ENCODE data around the gene HEYL.
A peak's percentile ranks its signal among the peaks of the same experiment; 100 is the strongest.

The HEYL gene

DNA sequence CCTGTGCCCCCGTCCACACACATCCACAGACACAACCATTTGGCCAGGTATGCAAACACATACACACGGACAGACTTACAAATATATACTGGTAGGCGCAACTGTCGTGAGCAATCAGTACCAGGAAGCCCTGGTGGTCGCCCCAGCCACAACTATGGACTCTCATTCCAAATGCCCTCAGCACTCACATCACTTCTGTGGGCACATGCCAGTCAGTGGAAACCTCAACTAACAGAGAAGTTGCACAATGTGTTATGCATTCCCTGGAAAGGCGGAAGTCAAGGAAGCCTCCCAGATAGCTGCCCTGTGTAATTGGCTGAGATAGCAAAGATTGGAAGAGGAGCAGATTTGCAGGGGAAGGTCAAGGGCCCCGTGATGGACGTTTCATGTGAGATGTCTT, 1.4 kb upstream of the HEYL start:
- intact Hi-C loops (cut with micrococcal nuclease): no loop called here
- Mint-ChIP-seq H3K4me3 (no peak overlapping the region), H3K27me3 (peaks cover 38% of the 10 kb centered on the region), H3K9me3 (peaks cover 12% of the 10 kb centered on the region), H3K36me3 (ENCODE audit: low read depth) (no peaks in the 10 kb centered on the region), H3K27ac (no peak overlapping the region), H3K4me1 (ENCODE audit: low read depth) (peaks cover 11% of the 10 kb centered on the region)

DNA sequence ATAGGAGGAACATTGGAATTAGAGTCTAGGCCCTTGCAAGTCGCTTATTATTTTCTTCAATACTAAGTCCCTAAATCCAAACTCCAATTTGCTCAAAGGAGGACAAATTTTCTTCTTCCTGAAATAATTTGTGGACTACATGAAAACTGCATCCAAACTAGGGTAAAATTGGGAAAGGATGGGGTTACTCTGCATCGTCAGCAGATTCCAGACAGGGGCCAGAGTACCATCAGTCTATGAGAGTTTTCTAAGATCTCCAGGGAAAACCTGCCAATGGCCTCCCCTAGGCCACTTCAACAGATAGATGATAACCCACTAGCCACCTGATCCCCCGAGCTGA, 508 bp downstream of the HEYL start:
- Mint-ChIP-seq H3K9me3 (peaks cover 7% of the 10 kb centered on the region), H3K27me3 (peaks cover 39% of the 10 kb centered on the region), H3K4me3 (peak overlapping the region; percentile 74), H3K4me1 (ENCODE audit: low read depth) (peaks cover 11% of the 10 kb centered on the region), H3K36me3 (ENCODE audit: low read depth) (no peaks in the 10 kb centered on the region), H3K27ac (no peak overlapping the region)
- intact Hi-C loops (cut with micrococcal nuclease): no loop called here

DNA sequence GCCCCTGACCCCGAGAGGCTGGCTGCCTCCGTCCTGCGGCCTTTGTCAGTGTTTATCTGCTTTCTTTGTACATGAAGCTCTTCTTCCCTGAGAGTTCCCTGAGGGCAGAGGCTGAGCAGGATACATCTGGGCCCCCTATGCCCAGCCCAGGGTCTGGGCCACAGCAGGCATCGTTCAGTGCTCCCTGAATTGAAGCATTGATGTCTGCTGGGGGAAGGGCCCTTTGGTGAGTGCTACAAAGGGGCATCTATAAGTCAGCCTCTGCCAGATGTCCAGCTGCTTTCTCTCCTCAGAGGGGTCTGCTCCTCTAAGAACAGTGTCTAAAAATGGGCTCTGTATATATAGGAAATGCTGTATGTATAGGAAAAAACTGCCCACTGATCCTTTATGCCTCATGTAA, 2.1 kb downstream of the HEYL start:
- Mint-ChIP-seq H3K4me1 (ENCODE audit: low read depth) (peaks cover 11% of the 10 kb centered on the region), H3K4me3 (no peak overlapping the region), H3K9me3 (no peaks in the 10 kb centered on the region), H3K27ac (no peak overlapping the region), H3K36me3 (ENCODE audit: low read depth) (no peaks in the 10 kb centered on the region), H3K27me3 (peaks cover 39% of the 10 kb centered on the region)
- intact Hi-C loops (cut with micrococcal nuclease): no loop called here

DNA sequence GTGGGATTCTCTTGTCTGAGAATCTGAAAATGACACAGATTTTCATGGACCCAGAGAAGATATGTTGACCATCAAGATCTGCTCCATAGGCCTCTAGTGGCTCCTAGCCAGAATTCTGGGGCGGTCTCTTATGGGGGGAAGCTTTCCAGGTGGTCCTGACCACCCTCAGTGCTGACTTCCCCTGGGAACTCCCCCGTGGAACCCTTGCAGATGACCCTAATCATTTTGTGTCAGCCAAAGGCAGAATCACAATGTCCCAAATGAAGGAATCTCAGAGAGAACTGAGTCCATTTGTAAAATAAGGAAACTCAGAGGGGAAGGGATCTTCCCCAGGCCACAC, 3.6 kb downstream of the HEYL start:
- intact Hi-C loops (cut with micrococcal nuclease): no loop called here
- Mint-ChIP-seq H3K9me3 (no peaks in the 10 kb centered on the region), H3K4me1 (ENCODE audit: low read depth) (peaks cover 7% of the 10 kb centered on the region), H3K27ac (no peak overlapping the region), H3K4me3 (no peak overlapping the region), H3K36me3 (ENCODE audit: low read depth) (no peaks in the 10 kb centered on the region), H3K27me3 (peaks cover 37% of the 10 kb centered on the region)

DNA sequence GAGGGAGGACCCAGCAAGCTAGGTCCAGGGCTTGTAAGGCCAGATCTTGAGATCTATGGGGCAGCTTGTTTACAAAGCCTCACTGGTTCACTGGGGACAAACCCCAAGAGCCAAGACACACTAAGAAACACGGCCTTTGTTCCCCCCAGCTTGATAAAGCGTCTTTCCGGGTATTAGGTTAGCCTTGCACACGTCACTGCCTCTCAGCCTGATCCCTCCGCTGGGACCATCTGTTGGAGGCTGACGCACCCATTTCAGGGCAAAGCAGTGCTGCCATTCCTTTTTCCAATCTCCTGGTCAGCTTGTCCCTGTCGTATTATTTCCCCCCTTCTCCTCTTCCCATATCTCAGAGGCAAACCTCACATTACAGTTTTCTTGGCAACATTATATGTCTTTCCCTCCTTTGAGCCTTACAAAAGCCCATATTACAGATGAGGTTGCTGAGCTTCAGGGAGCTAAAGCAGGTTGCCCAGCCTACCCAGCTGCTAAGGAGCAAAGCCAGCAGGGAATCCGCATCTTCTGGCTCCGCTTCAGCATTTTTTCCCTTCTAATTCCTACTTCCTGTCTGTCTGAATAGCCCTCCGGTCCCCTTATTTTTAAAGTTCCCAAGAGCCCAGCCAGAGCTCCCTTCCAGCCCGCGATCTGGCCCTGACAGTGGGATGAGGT, 4.1 kb downstream of the HEYL start:
- Mint-ChIP-seq H3K27me3 (peaks cover 33% of the 10 kb centered on the region), H3K9me3 (no peaks in the 10 kb centered on the region), H3K4me1 (ENCODE audit: low read depth) (peaks cover 9% of the 10 kb centered on the region), H3K36me3 (ENCODE audit: low read depth) (no peaks in the 10 kb centered on the region), H3K4me3 (no peak overlapping the region), H3K27ac (no peak overlapping the region)
- intact Hi-C loops (cut with micrococcal nuclease): no loop called here

DNA sequence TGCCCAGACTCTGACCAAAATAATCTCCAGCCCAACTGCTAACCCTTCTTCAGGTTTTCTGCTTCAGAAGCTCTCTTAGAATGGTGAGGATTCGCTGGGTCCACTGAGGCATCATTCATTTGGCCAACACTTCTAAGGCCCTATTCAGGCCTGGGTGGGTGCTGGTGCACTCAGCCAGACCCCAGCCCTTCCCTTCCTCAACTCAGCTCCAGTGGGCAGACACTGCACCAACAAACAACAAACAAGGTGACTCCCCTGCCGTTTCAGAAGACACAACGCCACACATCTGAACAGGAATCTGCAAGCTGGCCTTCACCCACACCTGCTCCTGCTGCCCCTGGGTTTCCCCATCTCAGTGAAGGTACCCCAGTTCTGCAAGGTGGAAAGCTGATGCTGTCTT, 6.0 kb downstream of the HEYL start:
- peaks cover 6% of the 10 kb centered on the region for H3K4me1 Mint-ChIP-seq (ENCODE audit: low read depth)
- intact Hi-C loops (cut with micrococcal nuclease): no loop called here
- H3K9me3 Mint-ChIP-seq: no peaks in the 10 kb centered on the region
- no peaks in the 10 kb centered on the region for H3K36me3 Mint-ChIP-seq (ENCODE audit: low read depth)
- H3K4me3 Mint-ChIP-seq: no peak overlapping the region
- no peak overlapping the region for H3K27ac Mint-ChIP-seq
- peaks cover 17% of the 10 kb centered on the region for H3K27me3 Mint-ChIP-seq

DNA sequence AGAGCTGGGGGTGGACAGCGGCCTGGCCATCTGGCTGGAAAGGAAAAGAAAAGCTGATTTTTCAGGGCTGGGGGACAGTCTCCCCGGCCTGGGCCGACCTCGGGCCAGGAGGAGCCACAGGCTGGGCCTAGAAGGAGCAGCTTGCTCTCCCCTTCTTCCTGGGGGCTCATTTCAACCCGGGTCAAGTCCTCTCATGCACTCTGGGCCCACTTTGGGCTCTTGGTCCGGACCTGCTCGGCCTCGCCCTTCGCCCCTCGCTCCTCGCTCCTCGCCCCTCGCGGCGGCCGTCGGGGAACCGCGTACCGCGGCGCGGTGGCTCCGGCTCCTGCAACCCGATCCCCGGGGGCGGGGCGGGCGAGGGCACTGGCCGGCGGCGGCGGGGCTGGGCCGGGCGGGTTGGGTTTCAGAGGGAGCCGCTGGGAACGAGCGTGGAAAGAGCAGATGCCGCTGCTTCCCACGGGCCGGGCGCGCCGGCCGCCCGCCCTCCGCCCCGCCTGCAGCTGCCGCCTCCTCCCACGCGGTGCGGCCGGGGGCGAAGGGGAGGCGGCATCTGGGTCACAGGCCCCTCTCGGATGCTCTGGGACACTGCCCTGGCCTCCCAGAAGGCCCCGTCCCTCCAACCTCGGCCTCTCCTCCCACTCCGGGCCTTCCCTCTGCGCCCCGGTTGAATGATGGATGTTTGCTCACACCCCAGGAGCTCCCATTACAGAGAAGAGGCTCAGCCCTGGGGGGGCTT, 6.6 kb downstream of the HEYL start:
- H3K27me3 Mint-ChIP-seq: peaks cover 12% of the 10 kb centered on the region
- peaks cover 6% of the 10 kb centered on the region for H3K4me1 Mint-ChIP-seq (ENCODE audit: low read depth)
- H3K4me3 Mint-ChIP-seq: no peak overlapping the region
- intact Hi-C loops (cut with micrococcal nuclease): no loop called here
- H3K27ac Mint-ChIP-seq: no peak overlapping the region
- H3K36me3 Mint-ChIP-seq (ENCODE audit: low read depth): no peaks in the 10 kb centered on the region
- H3K9me3 Mint-ChIP-seq: no peaks in the 10 kb centered on the region

DNA sequence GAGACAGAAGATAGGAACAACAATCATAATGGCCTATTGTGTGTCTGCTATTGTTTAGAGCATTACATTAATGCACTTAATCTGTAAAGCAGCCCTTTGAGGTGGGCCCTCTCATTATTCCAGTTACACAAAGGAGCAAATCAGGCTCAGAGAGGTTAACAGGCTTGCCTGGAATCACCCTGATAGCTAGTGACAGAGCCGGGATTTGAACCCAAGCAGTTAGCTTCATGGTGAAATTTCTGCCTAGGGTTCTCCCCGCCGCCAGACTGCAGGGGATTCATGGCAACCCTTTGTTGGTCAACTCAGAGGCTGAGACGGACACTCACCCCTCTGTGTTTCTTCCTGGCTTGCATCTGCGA, 7.1 kb downstream of the HEYL start:
- H3K4me1 Mint-ChIP-seq (ENCODE audit: low read depth): peaks cover 6% of the 10 kb centered on the region

DNA sequence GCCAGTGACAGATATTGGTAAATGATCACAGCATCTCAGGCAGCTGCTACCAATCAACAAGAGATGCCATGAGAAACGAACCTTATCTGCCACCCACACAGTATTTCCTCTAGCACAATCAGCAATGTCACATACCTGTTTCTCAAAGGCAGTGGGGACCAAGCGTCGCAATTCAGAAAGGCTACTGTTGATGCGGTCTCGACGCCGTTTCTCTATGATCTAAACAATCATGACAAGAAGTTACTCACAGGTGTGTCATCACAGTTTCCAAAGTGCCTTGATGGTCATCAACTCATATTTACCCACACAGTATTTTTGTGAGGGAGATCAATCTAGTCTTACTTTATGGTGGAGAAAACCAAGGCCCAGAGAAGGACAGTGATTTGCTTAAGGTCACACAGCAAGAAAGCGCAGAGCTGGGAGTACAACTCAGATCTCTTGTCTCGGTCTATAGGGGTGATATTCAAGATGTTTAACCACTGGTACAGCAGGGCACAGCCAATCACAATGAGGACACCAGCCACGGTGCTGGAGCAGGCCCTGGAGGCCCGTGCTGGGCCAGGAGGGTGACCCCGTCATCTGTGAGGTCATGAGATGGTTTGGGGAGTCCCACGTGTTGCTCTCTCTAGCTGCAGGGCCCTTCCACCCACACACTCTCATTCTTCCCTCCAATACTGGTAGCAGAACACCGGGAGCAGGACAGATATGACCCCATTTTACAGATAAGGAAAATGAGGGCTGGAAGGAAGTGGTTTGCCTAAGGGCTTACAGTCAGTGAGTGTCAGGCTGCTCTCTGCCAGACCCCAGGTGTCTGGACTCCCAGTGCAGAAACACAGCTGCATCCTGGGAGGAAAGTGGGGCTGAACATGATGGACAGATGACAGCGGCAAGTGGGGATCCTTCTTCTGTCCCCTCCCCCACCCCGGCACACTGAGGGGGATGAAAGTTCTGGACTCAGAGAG, 7.8 kb downstream of the HEYL start:
- peaks cover 5% of the 10 kb centered on the region for H3K27me3 Mint-ChIP-seq
- no peak overlapping the region for H3K27ac Mint-ChIP-seq
- peaks cover 6% of the 10 kb centered on the region for H3K4me1 Mint-ChIP-seq (ENCODE audit: low read depth)
- no peak overlapping the region for H3K4me3 Mint-ChIP-seq
- no peaks in the 10 kb centered on the region for H3K9me3 Mint-ChIP-seq
- intact Hi-C loops (cut with micrococcal nuclease): no loop called here
- H3K36me3 Mint-ChIP-seq (ENCODE audit: low read depth): no peaks in the 10 kb centered on the region

More for the DNA sequence above, 7.1 kb downstream of the HEYL start:
- no peaks in the 10 kb centered on the region for H3K9me3 Mint-ChIP-seq
- no peaks in the 10 kb centered on the region for H3K36me3 Mint-ChIP-seq (ENCODE audit: low read depth)
- intact Hi-C loops (cut with micrococcal nuclease): no loop called here
- no peak overlapping the region for H3K27ac Mint-ChIP-seq
- H3K4me3 Mint-ChIP-seq: no peak overlapping the region
- peaks cover 7% of the 10 kb centered on the region for H3K27me3 Mint-ChIP-seq

DNA sequence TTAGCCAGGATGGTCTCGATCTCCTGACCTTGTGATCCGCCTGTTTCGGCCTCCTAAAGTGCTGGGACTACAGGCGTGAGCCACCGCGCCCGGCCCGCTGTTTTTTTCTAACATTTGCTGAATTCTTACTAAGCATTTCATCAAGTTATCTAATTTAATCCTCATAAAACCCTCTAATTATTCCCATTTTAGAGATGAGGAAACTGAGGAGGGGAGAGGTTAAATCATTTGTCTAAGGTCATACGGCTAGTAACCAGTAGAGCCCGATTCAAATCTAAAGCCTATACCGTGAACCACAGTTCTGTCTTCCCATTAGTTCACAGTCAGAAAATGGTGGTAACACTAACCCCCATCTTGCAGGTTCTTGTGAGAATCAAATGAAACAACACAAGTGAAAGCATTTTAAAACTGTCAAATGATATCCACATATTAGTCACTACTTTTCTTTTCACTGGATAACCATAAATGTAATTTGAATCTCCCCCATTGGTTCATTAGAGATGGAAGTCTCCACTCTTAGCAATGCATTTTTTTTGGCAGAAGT, 10.6 kb downstream of the HEYL start:
- intact Hi-C loops (cut with micrococcal nuclease): no loop called here
- no peak overlapping the region for H3K4me3 Mint-ChIP-seq
- no peaks in the 10 kb centered on the region for H3K36me3 Mint-ChIP-seq (ENCODE audit: low read depth)
- no peaks in the 10 kb centered on the region for H3K9me3 Mint-ChIP-seq
- H3K27ac Mint-ChIP-seq: no peak overlapping the region
- peaks cover 2% of the 10 kb centered on the region for H3K27me3 Mint-ChIP-seq
- H3K4me1 Mint-ChIP-seq (ENCODE audit: low read depth): peaks cover 6% of the 10 kb centered on the region

DNA sequence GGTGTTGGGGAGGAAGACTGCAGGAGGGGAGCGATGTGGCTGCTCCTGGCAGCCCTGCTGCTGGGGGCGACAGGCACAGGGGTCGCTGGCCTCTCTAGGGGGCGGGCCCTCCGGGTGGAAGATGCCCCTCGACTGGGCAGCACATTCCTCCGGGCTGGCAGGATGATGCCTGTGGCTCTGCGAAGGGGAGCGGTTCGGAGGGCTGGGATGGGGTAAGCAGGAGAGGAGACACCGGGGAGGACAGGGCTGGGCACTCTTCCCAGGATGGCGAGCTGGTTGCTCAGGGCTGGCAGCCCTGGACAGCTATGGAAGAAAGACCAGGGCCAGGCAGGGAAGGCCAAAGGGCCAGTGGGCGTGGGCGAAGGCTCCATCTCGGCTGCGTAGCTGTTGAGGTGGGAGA, 12.8 kb downstream of the HEYL start:
- Mint-ChIP-seq H3K9me3 (no peaks in the 10 kb centered on the region), H3K36me3 (ENCODE audit: low read depth) (no peaks in the 10 kb centered on the region)
- intact Hi-C loops (cut with micrococcal nuclease): no loop called here

DNA sequence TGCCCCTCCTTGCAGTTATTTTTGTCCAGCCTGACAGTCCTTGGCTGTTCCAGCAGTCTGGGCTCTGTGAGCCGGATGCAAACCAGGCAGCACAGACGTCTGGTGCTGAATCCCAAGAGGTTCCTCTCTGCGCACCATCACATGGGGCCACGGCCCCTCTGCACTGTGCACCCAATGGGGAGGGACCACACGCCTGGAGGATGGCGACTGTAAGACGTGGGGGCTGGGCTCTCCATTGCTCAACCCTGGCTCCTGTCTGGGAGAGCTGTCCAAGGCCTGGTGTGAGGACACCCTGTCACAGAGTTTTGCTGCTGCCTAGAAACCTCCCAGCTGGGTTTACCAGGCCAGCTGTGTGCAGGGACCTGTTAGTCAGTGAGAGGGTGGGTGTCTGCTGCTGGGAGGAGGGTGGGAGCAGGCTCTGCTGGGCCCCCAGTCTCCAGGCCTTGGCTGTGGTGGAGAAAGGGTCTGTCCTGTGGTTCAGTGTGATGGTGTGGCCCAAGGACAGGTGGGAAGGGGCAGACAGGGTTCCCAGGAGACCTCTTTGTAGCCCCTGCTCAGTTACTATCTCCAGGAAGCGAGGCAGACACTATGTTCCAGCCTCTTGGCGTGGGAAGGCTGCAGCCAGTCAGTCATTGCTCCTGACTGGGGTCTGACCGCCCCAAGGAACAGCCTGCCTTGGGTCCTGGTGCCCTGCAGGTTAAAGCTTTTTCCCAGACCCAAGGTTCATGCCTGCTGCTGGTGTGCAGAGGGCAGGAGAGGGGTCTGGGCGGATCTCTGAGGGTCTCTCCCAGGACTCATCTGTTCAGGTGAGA, 13.8 kb downstream of the HEYL start:
- Mint-ChIP-seq H3K4me1 (ENCODE audit: low read depth) (peaks cover 5% of the 10 kb centered on the region), H3K27me3 (peaks cover 2% of the 10 kb centered on the region), H3K27ac (no peak overlapping the region), H3K36me3 (ENCODE audit: low read depth) (no peaks in the 10 kb centered on the region), H3K4me3 (no peak overlapping the region), H3K9me3 (no peaks in the 10 kb centered on the region)
- intact Hi-C loops (cut with micrococcal nuclease): no loop called here

More for the DNA sequence above, 12.8 kb downstream of the HEYL start:
- H3K4me3 Mint-ChIP-seq: no peak overlapping the region
- no peak overlapping the region for H3K27ac Mint-ChIP-seq
- peaks cover 2% of the 10 kb centered on the region for H3K27me3 Mint-ChIP-seq
- H3K4me1 Mint-ChIP-seq (ENCODE audit: low read depth): peaks cover 6% of the 10 kb centered on the region

DNA sequence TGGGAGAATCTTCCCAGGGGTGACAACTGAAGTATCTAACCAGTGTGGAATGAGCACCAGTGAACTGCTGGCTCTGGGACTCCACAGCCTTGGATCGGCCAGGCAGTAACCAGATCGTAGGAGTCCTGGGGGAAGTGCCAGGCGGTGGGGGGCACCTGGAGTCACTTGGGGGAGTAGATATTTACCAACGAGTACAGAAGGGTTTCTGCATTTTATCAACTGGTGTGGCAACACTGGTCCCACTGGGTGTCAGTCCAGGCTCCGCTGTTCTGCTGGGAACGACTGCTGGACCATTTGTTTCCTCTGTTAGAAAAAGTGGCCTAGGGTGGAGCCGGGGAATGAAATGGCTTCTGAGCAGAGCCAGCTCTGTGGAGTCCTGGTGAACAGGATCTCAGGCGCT, 14.4 kb downstream of the HEYL start:
- H3K4me1 Mint-ChIP-seq (ENCODE audit: low read depth): no peaks in the 10 kb centered on the region
- intact Hi-C loops (cut with micrococcal nuclease): no loop called here
- H3K36me3 Mint-ChIP-seq (ENCODE audit: low read depth): no peaks in the 10 kb centered on the region
- peaks cover 2% of the 10 kb centered on the region for H3K27me3 Mint-ChIP-seq
- no peak overlapping the region for H3K4me3 Mint-ChIP-seq
- H3K27ac Mint-ChIP-seq: no peak overlapping the region
- no peaks in the 10 kb centered on the region for H3K9me3 Mint-ChIP-seq
